AG09309 (cell line): ENCODE results near the gene LCOR.
A peak's percentile ranks its signal among the peaks of the same experiment; 100 is the strongest.

Source experiments
- DNase-seq: peaks from one replicate; pipeline ENCODE4 v3.0.0-alpha.2; 2010; ENCODE audit warnings: low read depth
- H3K4me3 ChIP-seq: 2 replicates; pipeline ENCODE4 v1.5.1; 2011; ENCODE audit warnings: mild to moderate bottlenecking, low read depth, low read length, moderate library complexity; ENCODE audit not compliant: control insufficient read depth
- CTCF ChIP-seq: IDR thresholded peaks from 2 replicates; pipeline ENCODE4 v1.5.1; 2011; ENCODE audit warnings: mild to moderate bottlenecking, low read depth, low read length, inconsistent platforms; ENCODE audit not compliant: insufficient read depth, control insufficient read depth; ENCODE audit errors: missing control alignments

The LCOR gene

DNA sequence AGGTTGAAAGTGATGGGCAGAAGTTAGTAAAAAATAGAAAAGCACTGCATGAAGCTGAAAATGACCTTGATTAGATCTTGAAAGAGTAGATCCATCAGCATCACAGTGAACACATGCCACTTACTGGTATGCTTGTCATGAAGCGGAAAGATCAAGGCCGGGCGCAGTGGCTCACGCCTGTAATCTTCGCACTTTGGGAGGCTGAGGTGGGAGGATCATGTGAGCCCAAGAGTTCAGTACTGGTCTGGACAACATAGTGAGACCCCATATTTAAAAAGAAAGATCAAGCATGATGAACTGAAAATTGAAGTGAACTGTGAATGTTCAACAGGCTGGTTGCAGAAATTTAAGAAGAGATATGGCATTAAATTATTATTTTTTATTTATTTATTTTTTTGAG, 18.0 kb downstream of the LCOR start:
- no peak for TF ChIP-seq CTCF
- no peak overlapping the region for H3K4me3 ChIP-seq
- no peak for DNase-seq

DNA sequence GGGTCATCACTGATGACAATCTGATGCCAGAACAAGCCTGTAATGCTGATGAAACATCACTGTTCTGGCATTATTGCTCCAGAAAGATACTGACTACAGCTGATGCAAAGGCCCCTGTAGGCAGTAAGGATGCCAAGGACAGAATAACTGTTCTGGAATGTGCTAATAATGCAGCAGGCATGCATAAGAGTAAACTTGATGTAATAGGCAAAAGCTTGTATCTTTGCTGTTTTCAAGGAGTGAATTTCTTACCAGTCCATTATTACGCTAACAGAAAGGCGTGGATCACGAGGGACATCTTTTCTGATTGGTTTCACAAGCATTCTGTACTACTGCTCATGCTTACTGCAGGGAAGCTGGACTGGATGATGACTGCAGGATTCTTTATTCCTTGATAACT, 18.7 kb downstream of the LCOR start:
- TF ChIP-seq CTCF, result no peak

DNA sequence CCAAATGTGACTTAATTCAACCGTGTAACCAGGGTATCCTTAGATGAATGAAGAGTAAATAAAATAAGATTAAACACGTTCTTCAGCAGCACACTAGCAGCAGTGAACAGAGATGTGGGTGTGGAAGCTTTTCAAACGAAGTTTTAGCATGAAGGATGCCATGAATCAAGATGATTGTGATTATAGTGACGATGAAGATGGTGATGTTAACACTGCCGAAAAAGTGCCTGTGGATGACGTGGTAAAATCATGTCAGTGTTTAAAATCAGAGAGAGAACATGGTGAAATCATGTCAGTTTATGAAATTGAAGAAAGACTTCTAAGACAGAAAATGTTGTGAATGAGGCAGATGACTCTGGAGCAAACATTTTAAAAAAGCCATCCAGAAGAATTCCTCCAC, 19.2 kb downstream of the LCOR start:
- no peak overlapping the region for H3K4me3 ChIP-seq
- no peak for TF ChIP-seq CTCF
- DNase-seq, result no peak

More for the DNA sequence above, 18.7 kb downstream of the LCOR start:
- peak; percentile 87 for DNase-seq
- H3K4me3 ChIP-seq, result no peak overlapping the region

DNA sequence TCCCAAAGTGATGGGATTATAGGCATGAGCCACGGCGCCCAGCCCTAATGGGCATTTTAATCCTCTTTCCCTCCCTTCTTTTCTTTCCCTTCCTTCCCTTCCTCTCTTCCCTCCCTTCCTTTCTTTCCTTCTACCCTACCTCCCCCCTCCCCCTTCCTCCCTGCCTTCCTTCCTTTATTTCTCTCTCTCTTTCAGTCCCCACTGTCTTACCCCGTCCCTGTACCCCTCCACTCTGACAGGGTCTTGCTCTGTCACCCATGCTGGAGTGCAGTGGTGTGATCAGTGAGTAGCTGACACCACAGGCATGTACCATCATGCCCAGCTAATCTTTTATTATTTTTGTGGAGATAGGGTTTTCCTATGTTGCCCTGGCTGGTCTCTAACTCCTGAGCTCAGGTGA, 24.2 kb downstream of the LCOR start:
- DNase-seq, result no peak
- TF ChIP-seq CTCF, result no peak
- no peak overlapping the region for H3K4me3 ChIP-seq

DNA sequence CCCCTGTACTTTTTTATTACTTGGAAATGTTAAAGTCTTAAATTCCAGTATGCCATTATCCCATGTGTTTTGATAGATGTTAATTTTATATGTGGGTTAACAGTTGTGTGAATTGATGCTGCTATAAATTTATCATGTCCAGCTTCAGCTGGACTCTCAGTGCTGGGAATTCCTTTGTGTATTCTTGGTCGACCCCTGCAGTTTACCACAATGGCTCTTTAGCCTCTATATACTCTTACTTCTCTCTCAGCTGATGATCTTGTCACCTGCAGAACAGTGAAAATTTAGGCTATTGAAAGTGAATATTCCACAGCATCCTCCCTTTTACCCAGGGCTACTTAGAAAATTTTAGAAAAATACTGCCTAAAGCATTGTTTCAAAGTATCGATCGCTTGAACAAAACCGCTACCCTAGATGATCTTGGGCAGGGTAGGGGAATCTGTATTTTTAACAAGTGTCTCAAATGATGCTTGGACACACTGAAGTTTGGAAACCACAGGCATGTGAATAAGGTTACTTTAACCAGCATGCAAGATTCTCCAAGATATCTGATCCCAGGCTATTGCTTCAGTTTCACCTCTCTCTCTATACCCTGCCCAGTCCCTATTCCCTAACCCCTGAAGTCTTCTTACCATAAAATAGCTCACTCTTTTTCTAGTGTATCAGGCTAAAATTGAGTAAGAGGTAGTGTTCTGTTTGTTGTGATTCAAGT, 25.4 kb downstream of the LCOR start:
- DNase-seq, result no peak
- H3K4me3 ChIP-seq, result no peak overlapping the region
- no peak for TF ChIP-seq CTCF

DNA sequence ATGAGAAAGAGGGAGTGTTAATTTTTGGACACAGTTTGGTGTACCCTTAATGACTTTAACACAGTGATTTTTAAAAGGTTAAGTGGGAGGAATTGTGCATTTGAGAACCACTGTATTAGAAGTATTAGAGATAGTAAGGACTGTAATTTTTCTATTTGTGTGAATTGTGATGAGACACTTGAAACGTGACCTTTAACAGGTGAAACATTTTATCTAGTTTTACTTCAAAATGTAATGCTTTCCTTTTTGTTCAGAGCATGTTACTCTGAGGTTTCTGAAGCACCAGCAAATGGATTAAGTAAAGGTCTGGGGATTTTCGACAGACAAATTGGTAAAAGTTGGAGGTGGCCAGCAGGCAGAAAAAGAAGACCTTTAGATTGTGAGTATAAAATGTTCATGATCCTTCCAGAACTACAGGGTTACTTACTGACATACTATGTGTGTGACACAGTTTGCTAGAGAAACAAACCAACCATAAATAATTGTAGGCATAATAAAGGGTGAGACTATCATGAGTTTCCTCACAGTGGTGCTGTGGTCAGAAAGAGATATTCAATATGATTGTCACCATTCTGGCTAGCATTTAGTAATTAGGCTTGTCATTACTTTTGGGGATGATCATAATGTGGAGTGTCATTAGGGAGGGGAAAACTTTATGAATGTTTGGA, 26.1 kb downstream of the LCOR start:
- TF ChIP-seq CTCF, result no peak
- no peak overlapping the region for H3K4me3 ChIP-seq
- no peak for DNase-seq

- no peak for DNase-seq
- no peak overlapping the region for H3K4me3 ChIP-seq
- TF ChIP-seq CTCF, result no peak
Observed at GRCh38 chr10:96858706-96859050, 26.6 kb downstream of the LCOR start.
